HG03558 (cell line): ENCODE measurements around the gene SCARB1.

Source experiments
- ATAC-seq: cut with Tn5 transposase; IDR thresholded peaks from one replicate; pipeline ENCODE4 v1.9.1; 2021; ENCODE audit warnings: moderate number of reproducible peaks; ENCODE audit not compliant: unreplicated experiment; ENCODE audit errors: extremely low read depth

The SCARB1 gene

DNA sequence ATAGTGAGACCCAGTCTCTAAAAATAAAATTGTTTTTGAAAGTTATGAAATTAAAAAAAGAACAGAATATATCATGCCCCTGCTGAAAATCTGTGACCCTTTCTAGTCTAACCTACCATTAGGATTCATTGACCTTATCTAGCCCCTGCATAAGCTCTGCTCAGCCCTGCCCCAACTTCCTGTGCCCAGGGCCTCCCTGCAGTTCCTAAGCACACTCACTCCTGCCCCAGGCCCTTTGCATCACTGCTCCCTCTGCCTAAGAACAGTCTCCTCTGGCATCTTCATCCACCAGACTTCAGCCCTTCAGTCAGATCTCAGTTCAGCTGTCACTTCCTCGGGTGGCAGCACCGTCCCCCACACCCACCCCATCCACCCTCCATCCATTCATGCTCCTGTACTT is 55.4 kb downstream of the SCARB1 start:
- no peak for ATAC-seq

DNA sequence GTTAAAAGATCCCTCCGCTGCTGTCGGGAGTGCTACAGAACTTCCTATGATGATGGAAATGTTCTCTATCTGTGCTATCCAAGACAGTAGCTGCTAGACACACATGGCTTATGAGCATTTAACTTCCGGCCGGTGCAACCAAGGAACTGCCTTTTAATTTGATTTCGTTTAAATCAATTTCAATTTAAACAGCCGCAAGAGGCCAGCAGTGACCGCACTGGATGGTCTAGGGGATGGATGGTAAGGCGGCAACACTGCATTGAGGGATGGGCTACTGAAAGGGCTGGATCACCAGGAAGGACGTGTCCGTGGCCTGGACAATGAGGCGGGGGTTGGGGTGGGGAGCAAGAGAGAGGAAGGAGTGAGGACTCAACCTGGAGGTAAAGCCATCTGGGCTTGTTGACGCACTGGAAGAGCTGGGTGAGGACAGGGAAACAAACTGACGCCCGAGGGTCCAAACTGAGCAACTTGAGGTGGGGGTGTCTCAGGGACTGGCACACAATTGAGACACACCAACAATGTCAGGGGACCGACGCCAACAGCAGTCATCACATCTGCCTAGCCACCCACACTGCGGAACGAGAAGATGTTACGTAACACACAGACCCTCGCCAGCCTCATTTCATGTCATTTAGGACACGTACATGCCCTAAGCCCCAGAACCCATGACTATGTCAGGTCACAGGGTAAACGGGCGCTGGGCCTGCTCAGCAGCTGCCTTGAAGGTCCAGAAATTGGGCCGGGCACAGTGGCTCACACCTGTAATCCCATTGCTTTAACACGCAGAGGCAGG is 57.6 kb downstream of the SCARB1 start:
- no peak for ATAC-seq

DNA sequence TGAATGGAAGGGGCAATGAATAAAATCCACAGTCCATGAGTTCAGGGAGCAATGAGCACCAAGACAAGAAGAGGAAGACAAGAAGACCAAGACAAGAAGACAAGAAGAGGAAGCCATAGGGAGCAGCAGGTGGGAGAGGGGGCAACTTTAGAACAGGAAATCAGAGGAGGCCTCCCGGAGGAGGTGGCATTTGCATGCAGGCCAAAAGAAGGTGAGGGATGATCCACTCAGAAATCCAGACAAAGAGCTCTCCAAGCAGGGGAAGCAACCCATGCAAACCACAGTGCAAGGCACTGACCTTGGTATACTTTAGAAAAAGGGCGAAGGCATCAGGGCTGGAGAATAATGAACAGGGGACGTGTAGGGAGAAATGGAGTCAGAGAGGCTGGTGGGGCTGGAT is 58.6 kb downstream of the SCARB1 start:
- no peak for ATAC-seq

DNA sequence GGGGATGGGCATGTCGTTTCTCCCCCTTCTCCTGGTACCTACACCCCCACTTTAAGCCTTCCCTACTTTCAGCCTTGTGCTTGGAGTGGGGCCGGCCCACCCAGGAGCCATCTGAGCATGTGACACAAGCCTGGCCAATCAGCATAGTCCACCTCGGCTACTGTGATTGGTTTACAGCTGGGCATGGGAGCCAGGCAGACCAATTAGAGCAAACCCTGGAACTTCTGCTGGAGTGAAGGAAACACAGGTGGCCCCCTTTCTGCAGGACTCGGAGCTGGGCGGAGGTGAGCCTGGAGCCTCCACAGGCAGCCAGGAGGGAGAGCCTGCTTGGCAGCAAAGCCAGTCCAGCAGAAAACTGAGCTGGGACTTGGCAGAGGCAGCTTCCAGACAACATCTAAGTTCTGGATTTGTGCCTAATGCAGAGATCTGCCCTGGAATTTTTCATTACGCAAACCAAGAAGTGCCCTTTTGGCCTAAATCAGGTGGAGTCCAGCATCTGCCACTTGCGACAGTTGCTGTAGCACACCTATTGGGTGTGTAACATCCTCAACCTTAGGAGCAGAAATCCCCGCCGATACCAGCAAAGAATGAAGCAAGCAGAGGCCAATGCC is 59.5 kb downstream of the SCARB1 start:
- no peak for ATAC-seq

DNA sequence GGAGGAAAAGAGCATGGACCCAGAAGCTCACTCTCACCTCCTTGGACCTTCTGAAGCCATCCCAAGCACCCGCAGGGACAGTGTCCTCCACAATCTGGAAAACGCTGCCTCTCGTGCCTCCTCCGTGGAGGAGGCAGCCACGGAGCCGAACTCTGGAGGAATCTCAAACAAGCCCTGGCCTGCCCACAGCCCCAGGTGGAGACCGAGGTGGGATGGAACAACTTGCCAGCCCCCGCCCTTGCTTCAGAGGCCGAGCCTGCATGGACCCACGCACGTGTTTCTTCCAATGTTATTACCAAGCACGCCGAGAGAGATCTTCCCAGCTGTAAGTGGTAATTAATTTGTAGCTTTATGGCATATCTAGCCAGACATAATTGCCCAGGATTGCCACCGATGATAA is 61.3 kb downstream of the SCARB1 start:
- no peak for ATAC-seq

DNA sequence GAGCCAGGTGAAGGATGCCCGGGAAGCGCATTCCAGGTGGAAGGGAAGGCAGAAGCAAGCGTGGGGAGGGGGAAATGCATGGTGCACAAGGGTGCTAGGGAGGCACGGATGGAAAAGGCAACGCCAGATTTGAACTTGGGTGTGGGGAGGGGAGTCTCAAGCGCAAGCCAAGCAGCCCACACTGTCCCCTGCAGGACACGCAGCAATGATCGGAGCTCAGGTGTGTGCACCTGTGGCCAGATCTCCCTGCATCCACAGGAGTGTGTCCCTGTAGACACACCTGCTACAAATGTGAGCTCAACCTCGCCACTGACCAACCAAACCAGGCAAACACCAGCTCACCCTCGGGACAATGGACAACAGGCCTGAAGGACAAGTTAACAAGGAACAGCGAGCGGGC is 63.2 kb downstream of the SCARB1 start:
- ATAC-seq = no peak

DNA sequence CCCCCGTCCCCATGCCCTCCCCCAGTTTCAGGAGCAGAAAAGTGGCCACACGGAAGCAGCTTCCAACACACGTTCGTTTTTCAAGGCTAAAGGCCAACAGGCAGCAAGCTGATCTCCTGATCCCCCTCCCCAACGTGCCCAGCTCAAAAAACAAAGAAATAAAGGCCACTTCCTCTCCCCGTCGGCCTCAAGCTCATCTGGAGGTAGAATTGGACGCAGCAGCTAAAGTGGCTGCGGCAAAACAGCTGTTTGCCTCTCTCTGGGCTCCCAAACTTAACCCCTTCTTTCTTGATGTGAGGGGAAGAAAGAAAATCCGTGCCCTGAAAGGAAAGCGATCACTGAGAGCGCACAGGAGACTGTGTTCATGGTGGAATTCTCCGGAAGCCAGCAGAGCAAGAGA is 66.3 kb downstream of the SCARB1 start:
- no peak for ATAC-seq

DNA sequence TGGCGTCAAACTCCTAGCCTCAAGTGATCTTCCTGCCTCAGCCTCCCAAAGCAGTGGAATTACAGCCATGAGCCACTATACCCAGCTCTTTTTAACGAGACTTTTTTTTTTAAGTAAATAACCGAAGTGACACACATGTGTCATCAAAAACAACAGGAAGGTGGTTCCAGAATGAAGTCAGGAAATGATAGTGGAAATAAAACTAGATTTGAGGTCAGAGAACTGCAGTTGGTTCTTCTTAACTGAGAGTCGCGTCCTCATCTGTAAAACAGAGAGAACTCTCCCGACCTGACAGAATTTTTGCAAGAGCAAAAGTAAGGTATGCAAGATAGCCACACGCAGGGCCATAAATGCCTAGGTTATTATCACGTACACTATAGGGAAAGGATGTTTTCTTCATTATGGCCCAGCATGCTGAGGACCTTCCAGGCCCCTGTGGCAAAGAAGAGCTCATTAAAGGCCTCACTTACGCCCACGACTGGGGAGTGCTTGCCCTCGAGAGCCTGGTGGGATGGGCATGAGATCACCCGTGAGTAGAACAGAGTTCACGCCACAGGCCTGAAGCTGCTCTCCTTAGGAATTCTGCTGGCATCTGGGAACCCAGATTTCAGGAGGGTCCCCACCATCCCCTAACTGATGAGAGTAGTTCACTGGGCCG is 67.2 kb downstream of the SCARB1 start:
- ATAC-seq = no peak

DNA sequence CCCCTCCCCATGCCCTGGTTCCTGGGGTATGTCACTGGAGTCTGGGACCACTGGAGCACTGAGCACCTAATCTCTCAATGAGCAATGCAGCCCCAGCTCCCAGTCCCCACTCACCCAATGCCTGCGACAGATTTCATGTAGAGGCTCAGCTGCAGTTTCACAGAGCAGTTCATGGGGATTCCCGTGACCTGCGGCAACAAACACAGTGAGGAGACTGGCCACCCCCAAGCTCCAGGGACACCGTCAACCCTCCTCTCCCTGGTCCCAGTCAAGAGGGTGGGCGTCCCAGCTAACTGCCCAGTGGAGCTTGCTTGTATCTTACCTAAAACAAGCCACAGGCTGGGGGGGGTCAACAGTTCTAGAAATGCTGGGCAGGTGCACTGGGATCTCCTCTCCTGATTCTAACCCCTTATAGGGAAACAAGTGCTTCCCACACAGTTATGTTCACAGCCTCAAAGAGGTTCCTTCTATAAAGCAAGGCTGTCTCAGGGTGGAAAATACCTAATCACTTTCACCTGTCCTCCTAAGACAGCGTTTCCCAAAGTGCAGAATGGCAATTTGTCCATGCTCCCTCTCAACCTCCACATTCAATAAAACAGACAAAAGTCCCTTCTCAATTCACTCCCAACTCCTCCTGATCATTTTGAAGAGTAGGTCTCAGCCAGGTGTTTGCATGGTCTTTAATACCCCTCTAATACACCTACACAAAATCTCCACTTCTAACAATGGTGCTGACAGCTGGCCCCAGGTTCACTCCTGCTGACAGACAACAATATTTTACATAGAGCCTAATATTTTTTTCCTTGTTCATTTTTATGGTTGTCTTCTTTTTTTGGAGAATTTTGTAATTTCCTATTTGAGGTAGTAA is 68.3 kb downstream of the SCARB1 start:
- no peak for ATAC-seq

DNA sequence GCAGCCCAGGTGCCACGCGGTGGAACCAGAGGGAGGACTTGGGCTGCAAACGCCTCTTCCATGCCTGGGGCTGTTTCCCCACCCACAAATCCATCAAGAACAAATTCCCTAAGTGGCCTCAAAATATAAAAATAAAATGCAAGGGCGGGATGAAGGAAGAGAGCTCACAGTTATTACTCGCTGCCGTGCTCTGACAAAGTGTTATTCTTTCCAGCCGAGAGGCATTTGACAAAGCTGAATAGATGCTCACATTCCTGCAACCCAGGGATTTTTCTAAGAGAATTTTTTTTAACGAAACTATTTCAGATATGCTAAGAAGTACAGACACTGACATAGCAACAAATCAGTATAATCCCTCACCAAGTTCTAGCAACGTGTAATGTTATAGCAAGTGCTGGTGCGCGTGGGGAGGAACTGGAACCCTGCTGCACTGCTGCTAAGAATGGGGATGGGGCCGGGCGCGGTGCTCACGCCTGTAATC is 70.7 kb downstream of the SCARB1 start:
- ATAC-seq = no peak

DNA sequence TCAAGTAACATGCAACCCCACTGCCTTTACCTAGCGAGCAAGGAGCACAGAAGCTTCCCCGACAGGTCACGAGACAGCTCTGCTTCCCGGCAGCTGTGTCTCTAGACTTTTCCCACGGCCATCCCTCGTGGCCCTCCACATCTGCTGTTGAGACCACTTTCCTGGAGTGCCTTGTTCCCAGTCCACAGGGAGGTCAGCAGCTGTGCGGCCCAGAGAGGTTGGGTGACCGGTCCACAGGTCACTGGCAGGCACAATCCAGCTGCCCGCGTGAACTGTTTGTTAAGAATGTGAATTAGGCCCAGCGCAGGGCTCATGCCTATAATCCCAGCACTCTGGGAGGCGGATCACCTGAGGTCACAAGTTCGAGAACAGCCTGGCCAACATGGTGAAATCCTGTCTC is 71.5 kb downstream of the SCARB1 start:
- ATAC-seq = no peak

DNA sequence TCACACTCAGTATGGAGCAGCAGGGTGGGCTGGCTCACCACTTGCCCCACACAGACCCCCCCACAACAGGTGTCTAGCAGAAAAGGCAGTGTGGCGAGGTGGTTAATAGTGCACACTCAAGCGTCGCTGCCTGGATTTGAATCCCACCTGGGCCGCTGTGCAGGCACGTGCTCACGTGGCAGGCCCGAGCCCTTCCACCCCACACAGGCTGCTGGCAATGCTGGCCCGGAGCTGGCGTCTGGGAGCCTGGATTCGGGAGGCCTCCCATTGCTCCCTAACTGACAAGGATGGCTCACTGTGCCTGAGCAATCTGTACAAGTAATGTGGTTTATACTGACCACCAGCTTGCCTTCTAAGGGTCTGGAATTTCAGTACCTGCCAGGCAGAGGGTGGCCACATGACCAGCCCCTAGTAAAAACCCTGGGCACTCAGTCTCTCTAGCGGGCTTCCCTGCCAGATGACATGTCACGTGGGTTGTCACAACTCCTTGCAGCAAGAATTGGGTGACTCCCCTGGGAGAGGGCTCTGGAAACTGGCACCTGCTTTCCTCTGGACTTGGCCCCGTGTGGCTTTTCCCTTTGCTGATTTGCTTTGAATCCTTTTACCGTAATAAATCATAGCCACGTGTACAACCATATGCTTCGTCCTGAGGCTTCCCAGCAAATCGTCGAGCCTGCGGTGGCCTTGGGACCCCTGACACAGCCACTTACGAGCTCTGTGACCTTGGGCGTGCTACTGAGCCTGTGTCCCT is 72.8 kb downstream of the SCARB1 start:
- no peak for ATAC-seq

DNA sequence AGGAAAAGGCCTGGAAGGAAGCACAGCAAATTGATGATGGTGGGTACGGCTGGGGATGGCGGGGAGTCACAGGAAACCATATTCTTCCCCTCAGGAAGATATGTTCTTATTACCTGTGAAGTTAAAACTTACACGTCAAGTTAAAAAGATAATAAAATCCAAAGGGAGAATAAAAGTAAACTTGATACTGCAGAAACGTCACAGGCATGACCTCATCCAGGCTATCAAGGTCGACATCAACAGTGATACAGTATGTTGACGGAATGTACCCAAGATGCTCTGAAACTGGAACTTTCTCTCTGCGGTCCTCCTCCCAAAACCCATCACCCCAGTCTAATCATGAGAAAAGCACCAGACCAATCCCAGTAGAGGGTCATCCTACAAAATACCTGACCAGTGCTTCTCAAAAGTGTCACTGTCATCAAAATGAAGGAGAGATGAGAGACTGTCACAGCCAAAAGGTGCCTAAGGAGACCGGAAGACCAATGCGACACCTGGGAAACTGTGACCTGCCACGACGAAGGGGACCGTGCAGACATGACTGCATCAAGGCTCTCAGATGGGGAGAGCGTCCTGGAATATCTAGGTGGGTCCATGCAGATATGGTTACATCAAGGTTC is 74.6 kb downstream of the SCARB1 start:
- no peak for ATAC-seq

DNA sequence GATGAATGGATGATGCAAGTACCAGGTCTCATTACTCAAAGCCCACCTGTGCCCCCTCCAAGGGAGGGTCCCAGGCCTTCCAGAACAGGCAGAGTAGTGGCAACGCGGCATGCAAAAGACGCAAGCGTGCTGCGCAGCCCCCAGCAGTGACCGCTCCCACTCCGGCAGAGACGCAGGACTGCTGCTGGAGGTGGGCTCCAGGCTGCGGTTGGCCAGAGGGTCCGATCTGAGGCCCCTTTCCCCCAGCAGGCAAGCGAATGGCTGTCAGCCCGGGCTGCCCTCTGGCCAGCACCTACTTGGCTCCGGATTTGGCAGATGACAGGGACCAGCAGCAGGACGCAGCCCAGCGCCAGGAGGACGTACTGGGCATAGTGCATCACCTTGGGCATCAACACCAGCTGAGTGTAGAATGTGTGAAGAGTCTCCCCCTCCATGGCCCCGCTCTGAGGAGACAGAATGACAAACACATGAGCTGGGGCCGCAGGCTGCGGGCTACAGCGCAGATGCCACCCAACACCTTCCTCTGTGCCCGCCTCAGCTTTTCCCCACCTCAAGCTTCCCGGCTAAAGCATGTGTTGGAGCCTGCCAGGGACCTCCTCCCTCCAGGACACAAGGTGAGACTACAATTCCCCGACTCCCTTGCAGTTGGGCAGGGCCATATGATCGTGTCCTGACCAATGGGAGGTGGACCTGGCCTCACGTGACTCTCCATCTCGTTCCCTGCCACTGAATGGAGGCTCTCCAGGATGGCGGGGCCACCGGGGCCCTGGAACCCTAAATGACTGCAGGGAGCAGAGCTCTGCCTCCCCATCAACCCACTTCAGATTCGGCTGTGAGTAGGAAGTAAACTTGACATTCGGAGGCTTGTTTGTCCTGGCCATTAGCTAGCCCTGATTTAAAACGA is 77.4 kb downstream of the SCARB1 start:
- no peak for ATAC-seq

DNA sequence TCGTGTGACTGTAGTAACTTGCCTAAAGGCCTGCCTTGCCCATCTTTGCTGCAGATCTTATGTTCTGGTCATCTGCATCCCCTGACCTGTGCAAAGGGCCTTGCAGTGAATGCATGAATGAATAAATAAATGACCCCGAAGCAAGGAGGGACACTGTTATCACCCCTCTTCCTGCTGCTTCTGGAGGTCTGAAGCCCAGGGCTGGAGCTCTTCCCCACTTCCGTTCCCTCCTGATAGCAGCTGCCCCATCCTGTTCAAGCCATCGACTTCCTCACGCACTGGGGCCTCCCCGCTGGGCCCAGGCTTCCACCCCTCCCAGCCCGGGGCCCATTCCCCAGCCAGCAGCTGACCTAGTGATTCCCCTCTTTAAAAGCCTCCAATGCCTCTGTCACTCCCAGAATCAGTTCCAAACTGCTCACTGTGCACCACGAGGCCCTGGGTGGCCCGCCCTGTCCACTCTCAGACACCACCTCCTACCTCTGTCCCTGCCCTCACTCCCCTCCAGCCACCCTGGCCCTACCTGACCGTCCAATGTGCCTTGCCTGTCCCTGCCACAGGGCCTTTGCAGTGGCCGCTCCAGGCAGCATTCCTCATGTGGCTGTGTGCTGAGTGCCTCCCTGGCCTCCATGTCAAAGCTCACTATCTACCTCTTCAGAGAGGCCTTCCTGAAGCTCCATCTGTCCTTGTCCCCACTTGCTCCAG is 78.6 kb downstream of the SCARB1 start:
- no peak for ATAC-seq

DNA sequence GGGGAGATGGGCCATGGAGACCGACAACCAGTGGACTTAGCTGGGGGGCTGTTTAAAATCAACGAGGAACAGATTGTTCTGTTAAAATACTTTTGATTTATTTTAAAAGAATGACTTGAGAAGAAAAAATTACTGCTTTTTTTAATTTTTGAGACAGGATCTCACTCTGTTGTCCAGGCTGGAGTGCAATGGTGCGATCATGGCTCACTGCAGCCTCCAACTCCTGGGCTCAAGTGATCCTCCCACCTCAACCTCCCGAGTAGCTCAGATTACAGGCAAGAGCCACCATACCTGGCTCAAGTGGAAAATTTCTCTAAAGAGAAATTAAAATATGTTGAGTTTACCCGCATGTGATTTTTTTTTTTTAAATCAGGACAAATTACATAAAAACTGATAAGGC is 80.6 kb downstream of the SCARB1 start:
- ATAC-seq = no peak

DNA sequence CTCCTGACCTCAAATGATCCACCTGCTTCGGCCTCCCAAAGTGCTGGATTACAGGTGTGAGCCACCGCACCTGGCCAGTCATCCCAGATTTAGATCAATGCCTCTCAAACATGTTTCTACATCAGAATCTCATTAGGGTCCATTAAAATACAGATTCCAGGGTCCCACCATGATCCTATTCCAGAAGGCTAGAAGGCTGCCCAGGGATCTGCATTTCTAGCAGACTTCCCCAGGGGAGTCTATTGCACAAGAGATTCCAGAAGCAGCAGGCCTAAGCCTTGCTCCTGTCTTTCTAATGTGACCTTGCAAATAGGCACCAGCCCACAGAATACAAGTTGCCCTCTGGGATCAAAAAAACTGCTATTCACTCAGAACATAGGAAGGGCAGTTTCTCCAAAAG is 81.5 kb downstream of the SCARB1 start:
- no peak for ATAC-seq
